Central memory CD8-positive, alpha-beta T cell (primary cell): ENCODE measurements around the gene HERC5.

Experiments
- ATAC-seq: fragments of 150-1000 bp; cut with Tn5 transposase; replicated peaks from 2 replicates; pipeline ENCODE4 v1.10.0; 2022; ENCODE audit warnings: mild to moderate bottlenecking, moderate FRiP score, moderate number of reproducible peaks; ENCODE audit not compliant: poor library complexity, severe bottlenecking; ENCODE audit errors: extremely low read depth
- DNase-seq, 2 donors: peaks; one replicate each; pipeline ENCODE4 v3.0.0; 2021; ENCODE audit warnings: low spot score in 2 of 2
- H3K27ac Mint-ChIP-seq: one replicate; pipeline ENCODE4 v1.8.0; 2022; ENCODE audit warnings: low read depth, mild to moderate bottlenecking, moderate library complexity, mixed read lengths
- H3K27me3 Mint-ChIP-seq: one replicate; pipeline ENCODE4 v1.8.0; 2022; ENCODE audit warnings: mixed read lengths
- H3K36me3 Mint-ChIP-seq: one replicate; pipeline ENCODE4 v1.8.0; 2022; ENCODE audit warnings: mild to moderate bottlenecking, moderate library complexity, mixed read lengths; ENCODE audit not compliant: insufficient read depth
- H3K4me1 Mint-ChIP-seq: one replicate; pipeline ENCODE4 v1.8.0; 2022; ENCODE audit warnings: mixed read lengths
- H3K4me3 Mint-ChIP-seq: one replicate; pipeline ENCODE4 v1.8.0; 2022; ENCODE audit warnings: mild to moderate bottlenecking, moderate library complexity, mixed read lengths
- H3K9me3 Mint-ChIP-seq: one replicate; pipeline ENCODE4 v1.8.0; 2022; ENCODE audit warnings: mixed read lengths

HERC5 gene

GRCh38 chr4:88456670-88457306 is at the start of gene HERC5:
TSS of gene HERC5 (plus strand) at chr4:88457119. CDS start at chr4:88457270, 151 bp downstream.
- Mint-ChIP-seq H3K27me3 (no peaks in the 10 kb centered on the region), H3K9me3 (no peaks in the 10 kb centered on the region), H3K27ac (peak within 1 kb of the TSS; percentile 98), H3K36me3 (peaks cover 15% of the 10 kb centered on the region), H3K4me3 (peak within 1 kb of the TSS; percentile 90), H3K4me1 (peaks cover 24% of the 10 kb centered on the region)
- ATAC-seq (peak; percentile 94), DNase-seq (peak; percentile 88 to 89)

- H3K27ac Mint-ChIP-seq, result no peak overlapping the region
- H3K9me3 Mint-ChIP-seq, result no peaks in the 10 kb centered on the region
- DNase-seq, result no peak
- no peak overlapping the region for H3K4me3 Mint-ChIP-seq
- H3K27me3 Mint-ChIP-seq, result no peaks in the 10 kb centered on the region
- no peaks in the 10 kb centered on the region for H3K4me1 Mint-ChIP-seq
- peaks cover 12% of the 10 kb centered on the region for H3K36me3 Mint-ChIP-seq
- ATAC-seq, result no peak
Measured at GRCh38 chr4:88409206-88409605, 47.7 kb upstream of the HERC5 start.

- H3K27me3 Mint-ChIP-seq, result no peaks in the 10 kb centered on the region
- DNase-seq (no peak), ATAC-seq (no peak)
- H3K4me3 Mint-ChIP-seq, result no peak overlapping the region
- no peak overlapping the region for H3K27ac Mint-ChIP-seq
- H3K36me3 Mint-ChIP-seq, result peaks cover 13% of the 10 kb centered on the region
- no peaks in the 10 kb centered on the region for H3K4me1 Mint-ChIP-seq
- no peaks in the 10 kb centered on the region for H3K9me3 Mint-ChIP-seq
Measured at GRCh38 chr4:88409789-88410188, 47.1 kb upstream of the HERC5 start.

- H3K9me3 Mint-ChIP-seq, result no peaks in the 10 kb centered on the region
- ATAC-seq (no peak), DNase-seq (no peak)
- peaks cover 15% of the 10 kb centered on the region for H3K36me3 Mint-ChIP-seq
- no peak overlapping the region for H3K27ac Mint-ChIP-seq
- no peaks in the 10 kb centered on the region for H3K4me1 Mint-ChIP-seq
- H3K4me3 Mint-ChIP-seq, result no peak overlapping the region
- H3K27me3 Mint-ChIP-seq, result no peaks in the 10 kb centered on the region
Measured at GRCh38 chr4:88411491-88412096, 45.3 kb upstream of the HERC5 start.

GRCh38 chr4:88413801-88414200 is 43.1 kb upstream of the HERC5 start:
- Mint-ChIP-seq H3K27me3 (no peaks in the 10 kb centered on the region), H3K4me3 (no peak overlapping the region), H3K4me1 (no peaks in the 10 kb centered on the region), H3K27ac (no peak overlapping the region), H3K36me3 (peaks cover 14% of the 10 kb centered on the region), H3K9me3 (no peaks in the 10 kb centered on the region)
- no peak for DNase-seq
- ATAC-seq, result no peak

- Mint-ChIP-seq H3K4me1 (peaks cover 2% of the 10 kb centered on the region), H3K27ac (no peak overlapping the region), H3K27me3 (no peaks in the 10 kb centered on the region), H3K36me3 (peaks cover 13% of the 10 kb centered on the region), H3K4me3 (no peak overlapping the region), H3K9me3 (no peaks in the 10 kb centered on the region)
- ATAC-seq (no peak), DNase-seq (no peak)
Measured at GRCh38 chr4:88414755-88415154, 42.2 kb upstream of the HERC5 start.

GRCh38 chr4:88415982-88416381 is 40.9 kb upstream of the HERC5 start:
- Mint-ChIP-seq H3K9me3 (no peaks in the 10 kb centered on the region), H3K36me3 (peaks cover 9% of the 10 kb centered on the region), H3K27me3 (no peaks in the 10 kb centered on the region), H3K27ac (no peak overlapping the region), H3K4me1 (peaks cover 6% of the 10 kb centered on the region), H3K4me3 (no peak overlapping the region)
- DNase-seq (no peak), ATAC-seq (no peak)

GRCh38 chr4:88418411-88418810 is 38.5 kb upstream of the HERC5 start:
- Mint-ChIP-seq H3K9me3 (no peaks in the 10 kb centered on the region), H3K27me3 (no peaks in the 10 kb centered on the region), H3K36me3 (peaks cover 12% of the 10 kb centered on the region), H3K27ac (no peak overlapping the region), H3K4me3 (no peak overlapping the region), H3K4me1 (peaks cover 6% of the 10 kb centered on the region)
- ATAC-seq, result no peak
- no peak for DNase-seq

GRCh38 chr4:88419874-88420273 is 37.0 kb upstream of the HERC5 start:
- H3K27me3 Mint-ChIP-seq, result no peaks in the 10 kb centered on the region
- ATAC-seq (no peak), DNase-seq (no peak)
- peaks cover 12% of the 10 kb centered on the region for H3K36me3 Mint-ChIP-seq
- H3K27ac Mint-ChIP-seq, result peak overlapping the region; percentile 11
- H3K4me3 Mint-ChIP-seq, result no peak overlapping the region
- H3K4me1 Mint-ChIP-seq, result peaks cover 6% of the 10 kb centered on the region
- H3K9me3 Mint-ChIP-seq, result no peaks in the 10 kb centered on the region

- H3K36me3 Mint-ChIP-seq, result peaks cover 7% of the 10 kb centered on the region
- no peak for ATAC-seq
Measured at GRCh38 chr4:88420844-88421243, 36.1 kb upstream of the HERC5 start.

GRCh38 chr4:88422403-88422802 is 34.5 kb upstream of the HERC5 start:
- no peak for DNase-seq

More at GRCh38 chr4:88420844-88421243, 36.1 kb upstream of the HERC5 start:
- Mint-ChIP-seq H3K4me1 (peaks cover 6% of the 10 kb centered on the region), H3K27ac (no peak overlapping the region), H3K27me3 (no peaks in the 10 kb centered on the region), H3K4me3 (no peak overlapping the region), H3K9me3 (no peaks in the 10 kb centered on the region)
- no peak for DNase-seq

GRCh38 chr4:88429401-88429800 is 27.5 kb upstream of the HERC5 start:
- Mint-ChIP-seq H3K36me3 (peaks cover 4% of the 10 kb centered on the region), H3K4me1 (no peaks in the 10 kb centered on the region), H3K27me3 (no peaks in the 10 kb centered on the region), H3K4me3 (no peak overlapping the region), H3K27ac (peak overlapping the region; percentile 6), H3K9me3 (no peaks in the 10 kb centered on the region)
- DNase-seq (no peak), ATAC-seq (no peak)

More at GRCh38 chr4:88422403-88422802, 34.5 kb upstream of the HERC5 start:
- Mint-ChIP-seq H3K4me3 (no peak overlapping the region), H3K36me3 (peaks cover 7% of the 10 kb centered on the region), H3K4me1 (peaks cover 6% of the 10 kb centered on the region), H3K27ac (no peak overlapping the region), H3K9me3 (no peaks in the 10 kb centered on the region), H3K27me3 (no peaks in the 10 kb centered on the region)
- ATAC-seq, result no peak

GRCh38 chr4:88435987-88436693 is 20.8 kb upstream of the HERC5 start:
- Mint-ChIP-seq H3K27ac (no peak overlapping the region), H3K9me3 (no peaks in the 10 kb centered on the region), H3K27me3 (no peaks in the 10 kb centered on the region), H3K4me1 (no peaks in the 10 kb centered on the region), H3K4me3 (no peak overlapping the region), H3K36me3 (peaks cover 12% of the 10 kb centered on the region)
- DNase-seq (no peak), ATAC-seq (no peak)
